ENCODE results near the gene TEX38.

Gene TEX38

DNA sequence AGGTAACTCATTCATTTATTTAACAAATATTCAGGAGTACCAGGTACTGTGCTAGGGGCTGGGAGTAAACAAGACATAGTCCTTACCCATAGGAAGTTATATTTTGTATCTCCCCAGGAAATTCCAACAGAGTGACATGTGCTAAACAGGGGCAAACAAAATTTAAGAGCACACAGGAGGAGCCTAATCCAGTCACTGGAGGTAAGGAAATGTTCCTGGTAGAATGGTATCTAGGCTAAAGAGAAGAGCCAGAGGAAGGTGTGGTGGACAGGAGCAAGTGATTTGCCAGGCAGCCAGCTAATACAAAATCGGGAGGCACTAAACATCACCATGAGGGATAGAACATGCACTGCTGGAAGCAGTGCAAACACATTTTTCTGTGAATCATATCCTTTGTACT, 10.4 kb downstream of the TEX38 start:
- Histone ChIP-seq H3K4me1 (ENCODE audit: low read length) (no peaks in the 10 kb centered on the region), H3K9ac (ENCODE audit: low read length) (no peak overlapping the region), H3K27me3 (ENCODE audit: low read depth, low read length) (no peaks in the 10 kb centered on the region), H3K9me3 (ENCODE audit: insufficient read depth, low read length) (no peaks in the 10 kb centered on the region), H3K27ac (ENCODE audit: low read length) (no peak overlapping the region), H3K4me2 (ENCODE audit: low read length) (no peak overlapping the region), H3K36me3 (replicated peaks; ENCODE audit: low read depth, low read length) (peaks cover 28% of the 10 kb centered on the region), H2AFZ (ENCODE audit: low read depth, low read length) (no peak overlapping the region), H4K20me1 (ENCODE audit: insufficient read depth, low read length) (no peaks in the 10 kb centered on the region), H3K79me2 (ENCODE audit: low read length) (no peaks in the 10 kb centered on the region), H3K4me3 (ENCODE audit: low read length) (no peak overlapping the region)
- TF ChIP-seq, protein P1, sequence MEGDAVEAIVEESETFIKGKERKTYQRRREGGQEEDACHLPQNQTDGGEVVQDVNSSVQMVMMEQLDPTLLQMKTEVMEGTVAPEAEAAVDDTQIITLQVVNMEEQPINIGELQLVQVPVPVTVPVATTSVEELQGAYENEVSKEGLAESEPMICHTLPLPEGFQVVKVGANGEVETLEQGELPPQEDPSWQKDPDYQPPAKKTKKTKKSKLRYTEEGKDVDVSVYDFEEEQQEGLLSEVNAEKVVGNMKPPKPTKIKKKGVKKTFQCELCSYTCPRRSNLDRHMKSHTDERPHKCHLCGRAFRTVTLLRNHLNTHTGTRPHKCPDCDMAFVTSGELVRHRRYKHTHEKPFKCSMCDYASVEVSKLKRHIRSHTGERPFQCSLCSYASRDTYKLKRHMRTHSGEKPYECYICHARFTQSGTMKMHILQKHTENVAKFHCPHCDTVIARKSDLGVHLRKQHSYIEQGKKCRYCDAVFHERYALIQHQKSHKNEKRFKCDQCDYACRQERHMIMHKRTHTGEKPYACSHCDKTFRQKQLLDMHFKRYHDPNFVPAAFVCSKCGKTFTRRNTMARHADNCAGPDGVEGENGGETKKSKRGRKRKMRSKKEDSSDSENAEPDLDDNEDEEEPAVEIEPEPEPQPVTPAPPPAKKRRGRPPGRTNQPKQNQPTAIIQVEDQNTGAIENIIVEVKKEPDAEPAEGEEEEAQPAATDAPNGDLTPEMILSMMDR (IDR thresholded peaks at IDR 0.05; ENCODE audit: low read depth, low read length): no peak
- TF ChIP-seq EZH2phosphoT487 (IDR thresholded peaks at IDR 0.05; ENCODE audit: low read depth): no peak

GRCh38 chr1:46684670-46685069, 13.0 kb downstream of the TEX38 start:
- no peak overlapping the region for H3K27ac ChIP-seq (ENCODE audit: low read length)
- H3K27me3 ChIP-seq (ENCODE audit: low read depth, low read length): no peaks in the 10 kb centered on the region
- H2AFZ ChIP-seq (ENCODE audit: low read depth, low read length): no peak overlapping the region
- TF ChIP-seq, protein P1 (IDR thresholded peaks at IDR 0.05; ENCODE audit: low read depth, low read length): no peak
- TF ChIP-seq EZH2phosphoT487 (IDR thresholded peaks at IDR 0.05; ENCODE audit: low read depth): no peak
- no peaks in the 10 kb centered on the region for H3K9me3 ChIP-seq (ENCODE audit: insufficient read depth, low read length)
- no peak overlapping the region for H3K4me2 ChIP-seq (ENCODE audit: low read length)
- no peaks in the 10 kb centered on the region for H4K20me1 ChIP-seq (ENCODE audit: insufficient read depth, low read length)
- no peak overlapping the region for H3K9ac ChIP-seq (ENCODE audit: low read length)
- no peaks in the 10 kb centered on the region for H3K79me2 ChIP-seq (ENCODE audit: low read length)
- H3K4me3 ChIP-seq (ENCODE audit: low read length): no peak overlapping the region
- H3K4me1 ChIP-seq (ENCODE audit: low read length): no peaks in the 10 kb centered on the region
- peaks cover 37% of the 10 kb centered on the region for H3K36me3 ChIP-seq (replicated peaks; ENCODE audit: low read depth, low read length)

DNA sequence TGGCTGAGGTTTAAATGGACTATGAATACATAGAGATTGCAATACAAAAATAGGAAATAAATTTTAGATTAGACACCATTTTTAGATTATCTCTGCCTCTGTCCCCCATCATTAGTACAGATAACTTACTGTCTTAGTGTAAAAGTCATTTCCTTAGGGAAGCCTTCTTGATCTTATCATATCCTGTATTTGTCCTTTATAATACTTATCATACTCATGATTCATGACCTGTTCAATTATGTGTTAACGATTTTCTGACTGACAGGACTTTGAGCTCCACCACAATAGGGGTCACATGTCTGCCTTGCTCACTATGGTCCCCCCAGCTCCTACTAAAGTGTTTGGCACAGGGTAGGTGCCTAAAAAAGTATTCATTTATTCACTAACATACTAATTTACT, 14.6 kb downstream of the TEX38 start:
- Histone ChIP-seq H4K20me1 (ENCODE audit: insufficient read depth, low read length) (no peaks in the 10 kb centered on the region), H2AFZ (ENCODE audit: low read depth, low read length) (no peak overlapping the region), H3K9ac (ENCODE audit: low read length) (no peak overlapping the region), H3K4me2 (ENCODE audit: low read length) (no peak overlapping the region), H3K4me3 (ENCODE audit: low read length) (no peak overlapping the region), H3K4me1 (ENCODE audit: low read length) (no peaks in the 10 kb centered on the region), H3K79me2 (ENCODE audit: low read length) (no peaks in the 10 kb centered on the region), H3K27ac (ENCODE audit: low read length) (no peak overlapping the region), H3K27me3 (ENCODE audit: low read depth, low read length) (no peaks in the 10 kb centered on the region), H3K36me3 (replicated peaks; ENCODE audit: low read depth, low read length) (peaks cover 28% of the 10 kb centered on the region), H3K9me3 (ENCODE audit: insufficient read depth, low read length) (no peaks in the 10 kb centered on the region)
- TF ChIP-seq EZH2phosphoT487 (IDR thresholded peaks at IDR 0.05; ENCODE audit: low read depth): no peak
- TF ChIP-seq, protein P1 (IDR thresholded peaks at IDR 0.05; ENCODE audit: low read depth, low read length): no peak

DNA sequence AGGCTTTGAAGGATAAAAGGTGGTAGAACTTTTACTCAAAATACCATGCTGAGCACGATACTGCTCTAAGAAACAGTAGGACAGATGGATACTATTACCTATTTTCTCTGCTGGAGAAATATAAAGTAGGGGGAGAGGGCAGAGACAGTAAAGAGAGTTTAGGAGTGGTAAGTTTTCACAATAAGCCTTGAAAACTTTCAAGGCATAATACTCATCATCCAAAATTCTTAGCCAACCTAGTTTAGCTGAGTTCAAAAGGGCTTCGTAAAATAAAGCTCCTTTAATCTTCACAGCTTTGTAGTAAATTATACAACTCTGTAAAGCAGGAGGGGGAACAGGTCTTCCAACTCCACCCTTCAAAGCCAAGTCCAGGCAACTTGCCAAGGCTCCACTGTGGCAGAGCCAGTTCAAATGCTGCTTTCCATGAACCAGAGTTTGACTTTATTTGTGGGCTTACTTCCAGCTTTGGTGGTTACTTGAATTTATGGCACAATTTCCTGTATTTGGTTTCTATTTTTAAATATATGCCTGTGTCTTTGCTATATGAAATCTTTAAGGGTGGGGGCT, 15.5 kb downstream of the TEX38 start:
- Histone ChIP-seq H4K20me1 (ENCODE audit: insufficient read depth, low read length) (no peaks in the 10 kb centered on the region), H3K4me3 (ENCODE audit: low read length) (no peak overlapping the region), H3K27ac (ENCODE audit: low read length) (no peak overlapping the region), H3K79me2 (ENCODE audit: low read length) (no peaks in the 10 kb centered on the region), H3K9me3 (ENCODE audit: insufficient read depth, low read length) (no peaks in the 10 kb centered on the region), H3K4me2 (ENCODE audit: low read length) (no peak overlapping the region), H3K9ac (ENCODE audit: low read length) (no peak overlapping the region), H3K27me3 (ENCODE audit: low read depth, low read length) (no peaks in the 10 kb centered on the region), H3K4me1 (ENCODE audit: low read length) (no peaks in the 10 kb centered on the region), H2AFZ (ENCODE audit: low read depth, low read length) (no peak overlapping the region), H3K36me3 (replicated peaks; ENCODE audit: low read depth, low read length) (peaks cover 26% of the 10 kb centered on the region)
- no peak for TF ChIP-seq EZH2phosphoT487 (IDR thresholded peaks at IDR 0.05; ENCODE audit: low read depth)
- TF ChIP-seq, protein P1 (IDR thresholded peaks at IDR 0.05; ENCODE audit: low read depth, low read length): no peak
